ENCODE data around the gene BHMT2.

DNA sequence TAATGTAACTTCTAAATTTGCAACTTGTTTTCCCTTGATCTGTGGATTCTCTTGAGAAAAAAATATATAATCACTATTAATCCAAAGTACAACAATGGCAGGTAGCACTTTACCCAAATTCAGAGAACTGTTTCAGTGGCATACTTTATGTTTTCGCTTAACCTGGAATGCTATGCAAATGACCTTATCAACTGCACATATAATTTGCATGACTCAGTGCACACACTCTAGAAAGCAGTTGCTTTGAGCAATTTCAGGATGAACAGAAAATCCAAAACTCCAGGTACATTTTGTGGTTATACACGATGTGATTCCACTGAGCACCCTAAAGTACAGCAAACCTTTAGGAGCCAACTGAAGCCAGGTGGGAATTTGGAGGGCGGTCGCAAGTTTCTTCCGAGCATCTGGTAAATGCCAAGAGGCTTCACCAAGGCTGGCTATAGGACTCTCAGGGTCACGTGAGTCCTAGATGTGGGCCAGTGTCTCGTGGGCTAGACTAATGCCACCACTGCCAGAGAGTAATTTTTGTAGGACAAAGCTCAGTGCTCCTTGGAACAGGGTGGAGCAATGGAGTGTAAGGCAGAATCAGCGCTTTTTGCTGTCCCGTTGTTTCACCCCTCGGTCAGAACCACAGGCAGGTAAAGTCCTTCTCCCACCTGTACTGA, 37.4 kb upstream of the BHMT2 start:
- TF ChIP-seq CTCF (IDR thresholded peaks at IDR 0.05) (no peak), FOXM1 (IDR thresholded peaks at IDR 0.05; ENCODE audit: low read depth) (no peak), RAD21 (IDR thresholded peaks at IDR 0.05; ENCODE audit: low read length) (no peak), EP300 (IDR thresholded peaks at IDR 0.05; ENCODE audit: borderline replicate concordance in 1 of 2, low read depth in 1 of 2, low read length in 1 of 2) (no peak), EZH2phosphoT487 (IDR thresholded peaks at IDR 0.05; ENCODE audit: borderline replicate concordance, low read depth) (no peak), SMC3 (IDR thresholded peaks at IDR 0.05; ENCODE audit: low read depth, low read length) (no peak)
- TF ChIP-seq, protein P1, sequence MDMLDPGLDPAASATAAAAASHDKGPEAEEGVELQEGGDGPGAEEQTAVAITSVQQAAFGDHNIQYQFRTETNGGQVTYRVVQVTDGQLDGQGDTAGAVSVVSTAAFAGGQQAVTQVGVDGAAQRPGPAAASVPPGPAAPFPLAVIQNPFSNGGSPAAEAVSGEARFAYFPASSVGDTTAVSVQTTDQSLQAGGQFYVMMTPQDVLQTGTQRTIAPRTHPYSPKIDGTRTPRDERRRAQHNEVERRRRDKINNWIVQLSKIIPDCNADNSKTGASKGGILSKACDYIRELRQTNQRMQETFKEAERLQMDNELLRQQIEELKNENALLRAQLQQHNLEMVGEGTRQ (IDR thresholded peaks at IDR 0.05; ENCODE audit: borderline replicate concordance, low read depth, low read length): no peak
- TF ChIP-seq, protein P2, sequence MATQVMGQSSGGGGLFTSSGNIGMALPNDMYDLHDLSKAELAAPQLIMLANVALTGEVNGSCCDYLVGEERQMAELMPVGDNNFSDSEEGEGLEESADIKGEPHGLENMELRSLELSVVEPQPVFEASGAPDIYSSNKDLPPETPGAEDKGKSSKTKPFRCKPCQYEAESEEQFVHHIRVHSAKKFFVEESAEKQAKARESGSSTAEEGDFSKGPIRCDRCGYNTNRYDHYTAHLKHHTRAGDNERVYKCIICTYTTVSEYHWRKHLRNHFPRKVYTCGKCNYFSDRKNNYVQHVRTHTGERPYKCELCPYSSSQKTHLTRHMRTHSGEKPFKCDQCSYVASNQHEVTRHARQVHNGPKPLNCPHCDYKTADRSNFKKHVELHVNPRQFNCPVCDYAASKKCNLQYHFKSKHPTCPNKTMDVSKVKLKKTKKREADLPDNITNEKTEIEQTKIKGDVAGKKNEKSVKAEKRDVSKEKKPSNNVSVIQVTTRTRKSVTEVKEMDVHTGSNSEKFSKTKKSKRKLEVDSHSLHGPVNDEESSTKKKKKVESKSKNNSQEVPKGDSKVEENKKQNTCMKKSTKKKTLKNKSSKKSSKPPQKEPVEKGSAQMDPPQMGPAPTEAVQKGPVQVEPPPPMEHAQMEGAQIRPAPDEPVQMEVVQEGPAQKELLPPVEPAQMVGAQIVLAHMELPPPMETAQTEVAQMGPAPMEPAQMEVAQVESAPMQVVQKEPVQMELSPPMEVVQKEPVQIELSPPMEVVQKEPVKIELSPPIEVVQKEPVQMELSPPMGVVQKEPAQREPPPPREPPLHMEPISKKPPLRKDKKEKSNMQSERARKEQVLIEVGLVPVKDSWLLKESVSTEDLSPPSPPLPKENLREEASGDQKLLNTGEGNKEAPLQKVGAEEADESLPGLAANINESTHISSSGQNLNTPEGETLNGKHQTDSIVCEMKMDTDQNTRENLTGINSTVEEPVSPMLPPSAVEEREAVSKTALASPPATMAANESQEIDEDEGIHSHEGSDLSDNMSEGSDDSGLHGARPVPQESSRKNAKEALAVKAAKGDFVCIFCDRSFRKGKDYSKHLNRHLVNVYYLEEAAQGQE (IDR thresholded peaks at IDR 0.05; ENCODE audit: low read depth, low read length): no peak

Measured in SK-N-SH (cell line).